Measurements from ENCODE around the gene CSTF2. TPM values are rescaled to one million over a fixed set of nuclear protein-coding genes. Genes with fewer than 3 reads are reported as not detected.
"Not testable (repeated sequence)": the region's sequence is repeated elsewhere in the genome, so short reads cannot be mapped to it uniquely, and the experiment has no call there.

Gene CSTF2
- total RNA-seq, 1 experiment from 2014 or later: 26.7 TPM

DNA sequence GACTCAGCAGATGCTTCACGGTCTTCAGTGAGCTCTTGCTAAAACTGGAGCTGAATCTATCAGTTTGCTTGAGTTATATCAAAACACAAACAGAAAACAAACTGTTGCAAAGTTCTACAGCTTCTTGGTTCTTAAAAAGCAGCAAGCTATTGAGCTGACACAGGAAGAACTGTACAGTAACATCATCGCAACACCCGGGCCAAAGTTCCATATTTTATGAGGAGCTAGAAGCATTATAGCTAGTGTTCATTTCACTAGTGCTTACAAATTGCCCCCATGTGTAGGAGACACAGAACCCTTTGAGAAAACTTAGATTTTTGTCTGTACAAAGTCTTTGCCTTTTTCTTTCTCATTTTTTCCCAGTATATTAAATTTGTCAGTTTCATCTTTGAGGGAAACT is 17.3 kb upstream of the CSTF2 start:
- intact Hi-C loops (cut with micrococcal nuclease): no loop called here
- no peak overlapping the region for H3K27ac Mint-ChIP-seq (ENCODE audit: low read depth, unreplicated experiment)
- ChIA-PET CTCF (interaction anchor here (0.7 to 0.8 kb wide), 2 partner anchors 34 to 537 kb away, joined by 3 to 4 read pairs; no protein-coding TSS in a partner anchor), POLR2A (no interaction called here)
- BruUV-seq (replicated peaks): no TSS peak
- no peaks in the 10 kb centered on the region for H3K36me3 Mint-ChIP-seq (ENCODE audit: insufficient read depth, unreplicated experiment)
- no peaks in the 10 kb centered on the region for H3K4me1 Mint-ChIP-seq (ENCODE audit: insufficient read depth, unreplicated experiment)
- no peak for DNase-seq (ENCODE audit: unreplicated experiment)
- H3K4me3 Mint-ChIP-seq (ENCODE audit: unreplicated experiment): no peak overlapping the region
- H3K9me3 Mint-ChIP-seq (ENCODE audit: unreplicated experiment): no peaks in the 10 kb centered on the region
- no peak for TF ChIP-seq CTCF (IDR thresholded peaks at IDR 0.05; ENCODE audit: unreplicated experiment)
- peaks cover 69% of the 10 kb centered on the region for H3K27me3 Mint-ChIP-seq (ENCODE audit: insufficient read depth, unreplicated experiment)

DNA sequence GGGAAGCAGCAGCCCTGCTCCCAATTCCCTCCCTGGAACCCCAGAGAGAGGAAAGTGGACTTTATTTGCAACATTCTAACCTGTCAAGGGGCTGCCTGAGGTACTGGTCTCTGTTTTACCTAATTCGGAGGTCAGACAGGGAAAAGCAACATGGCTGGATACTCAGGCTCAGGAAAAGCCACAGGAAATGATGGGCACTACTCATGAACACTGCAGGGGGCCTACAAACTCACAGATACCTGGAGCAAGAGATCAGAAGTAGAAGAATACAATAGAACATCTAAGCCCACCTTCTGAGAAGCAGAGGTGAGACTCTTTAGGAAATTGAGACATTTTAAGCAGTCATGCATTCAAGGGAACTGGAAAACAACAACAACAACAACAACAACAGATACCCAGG is 15.4 kb upstream of the CSTF2 start:
- POLR2A ChIA-PET: no interaction called here
- peaks cover 86% of the 10 kb centered on the region for H3K27me3 Mint-ChIP-seq (ENCODE audit: insufficient read depth, unreplicated experiment)
- no peaks in the 10 kb centered on the region for H3K4me1 Mint-ChIP-seq (ENCODE audit: insufficient read depth, unreplicated experiment)
- intact Hi-C loops (cut with micrococcal nuclease): no loop called here
- H3K27ac Mint-ChIP-seq (ENCODE audit: low read depth, unreplicated experiment): no peak overlapping the region
- no peak overlapping the region for H3K4me3 Mint-ChIP-seq (ENCODE audit: unreplicated experiment)
- peaks cover 6% of the 10 kb centered on the region for H3K9me3 Mint-ChIP-seq (ENCODE audit: unreplicated experiment)
- no peak for TF ChIP-seq CTCF (IDR thresholded peaks at IDR 0.05; ENCODE audit: unreplicated experiment)
- BruUV-seq (replicated peaks): no TSS peak
- no peak for DNase-seq (ENCODE audit: unreplicated experiment)
- no peaks in the 10 kb centered on the region for H3K36me3 Mint-ChIP-seq (ENCODE audit: insufficient read depth, unreplicated experiment)
- CTCF ChIA-PET: interaction anchor here (0.6 kb wide), 1 partner anchor 261 kb away, joined by 5 read pairs; no protein-coding TSS in a partner anchor

GRCh38 chrX:100808265-100808664 is 11.9 kb upstream of the CSTF2 start:
- H3K27ac Mint-ChIP-seq (ENCODE audit: low read depth, unreplicated experiment); H3K4me1 Mint-ChIP-seq (ENCODE audit: insufficient read depth, unreplicated experiment); DNase-seq (ENCODE audit: unreplicated experiment); H3K4me3 Mint-ChIP-seq (ENCODE audit: unreplicated experiment); H3K9me3 Mint-ChIP-seq (ENCODE audit: unreplicated experiment); POLR2A ChIA-PET; intact Hi-C loops (cut with micrococcal nuclease); BruUV-seq (replicated peaks); H3K36me3 Mint-ChIP-seq (ENCODE audit: insufficient read depth, unreplicated experiment); CTCF ChIA-PET: not testable (repeated sequence)
- H3K27me3 Mint-ChIP-seq (ENCODE audit: insufficient read depth, unreplicated experiment): peaks cover 82% of the 10 kb centered on the region

- ChIA-PET POLR2A (interaction anchor here (0.6 kb wide), 2 partner anchors 13 to 20 kb away, joined by 3 to 4 read pairs; no protein-coding TSS in a partner anchor), CTCF (interaction anchor here (0.6 to 0.7 kb wide), 2 partner anchors 24 to 125 kb away, joined by 3 to 4 read pairs; no protein-coding TSS in a partner anchor)
- Mint-ChIP-seq H3K27ac (ENCODE audit: low read depth, unreplicated experiment) (no peak overlapping the region), H3K9me3 (ENCODE audit: unreplicated experiment) (peaks cover 9% of the 10 kb centered on the region), H3K36me3 (ENCODE audit: insufficient read depth, unreplicated experiment) (no peaks in the 10 kb centered on the region), H3K4me1 (ENCODE audit: insufficient read depth, unreplicated experiment) (no peaks in the 10 kb centered on the region), H3K27me3 (ENCODE audit: insufficient read depth, unreplicated experiment) (peaks cover 86% of the 10 kb centered on the region), H3K4me3 (ENCODE audit: unreplicated experiment) (no peak overlapping the region)
- no peak for TF ChIP-seq CTCF (IDR thresholded peaks at IDR 0.05; ENCODE audit: unreplicated experiment)
- BruUV-seq (replicated peaks): no TSS peak
- intact Hi-C loops (cut with micrococcal nuclease): no loop called here
- DNase-seq (ENCODE audit: unreplicated experiment): no peak
Observed at GRCh38 chrX:100812216-100813158, 7.7 kb upstream of the CSTF2 start.

Measured in MCF 10A (cell line).